AG04450 (cell line): Measurements from ENCODE around the gene HERC4. TPM values are rescaled to one million over a fixed set of nuclear protein-coding genes. Genes with fewer than 3 reads are reported as not detected.

ENCODE experiments used
- CTCF ChIA-PET: fragments of 300-600, 350-600 bp; formaldehyde crosslinking; extraction: SDS; loops from one replicate; lab custom pipeline; 2022; ENCODE audit warnings: antibody characterized with exemption, inconsistent platforms; lab: Charles Lee
- POLR2A ChIA-PET: fragments of 350-600 bp; formaldehyde crosslinking; extraction: SDS; loops from one replicate; lab custom pipeline; 2021; ENCODE audit warnings: antibody characterized with exemption, inconsistent platforms; lab: Yijun Ruan, JAX
- DNase-seq: peaks from one replicate; pipeline ENCODE4 v3.0.0-alpha.2; 2011; ENCODE audit warnings: low read depth, low spot score
- H3K27ac ChIP-seq: one replicate; pipeline ENCODE4 v1.5.1; 2012; ENCODE audit warnings: low read depth, low read length, control low read depth
- H3K27me3 ChIP-seq: one replicate; pipeline ENCODE4 v1.6.0; 2012; ENCODE audit warnings: low read length; ENCODE audit not compliant: control insufficient read depth, insufficient read depth
- H3K4me3 ChIP-seq: 2 replicates; pipeline ENCODE4 v1.5.1; 2011; ENCODE audit warnings: mild to moderate bottlenecking, low read depth, low read length, control low read depth
- H3K9me3 ChIP-seq: 2 replicates; pipeline ENCODE4 v1.5.1; 2012; ENCODE audit warnings: low read length; ENCODE audit not compliant: control insufficient read depth, insufficient read depth
- CTCF ChIP-seq: IDR thresholded peaks from 2 replicates; pipeline ENCODE4 v1.5.1; 2011; ENCODE audit warnings: low read depth, low read length, control low read depth, inconsistent platforms
- polyA plus RNA-seq: library from polyadenylated mRNA; depleted of rRNA; stranded (reverse); fragments of >200 nt; gene quantifications from 2 replicates; pipeline ENCODE4 v1.2.3, GENCODE V29; 2011

Gene HERC4
- polyA plus RNA-seq, 1 experiment = 59.1 TPM

- DNase-seq = no peak
- H3K4me3 ChIP-seq = no peak overlapping the region
- H3K27ac ChIP-seq = no peak overlapping the region
- TF ChIP-seq CTCF = no peak
- no peaks in the 10 kb centered on the region for H3K9me3 ChIP-seq
- H3K27me3 ChIP-seq = no peaks in the 10 kb centered on the region
- POLR2A ChIA-PET = no interaction called here
- CTCF ChIA-PET = no interaction called here
These were observed 131.2 kb downstream of the HERC4 start for GRCh38 chr10:67943917-67944316.

DNA sequence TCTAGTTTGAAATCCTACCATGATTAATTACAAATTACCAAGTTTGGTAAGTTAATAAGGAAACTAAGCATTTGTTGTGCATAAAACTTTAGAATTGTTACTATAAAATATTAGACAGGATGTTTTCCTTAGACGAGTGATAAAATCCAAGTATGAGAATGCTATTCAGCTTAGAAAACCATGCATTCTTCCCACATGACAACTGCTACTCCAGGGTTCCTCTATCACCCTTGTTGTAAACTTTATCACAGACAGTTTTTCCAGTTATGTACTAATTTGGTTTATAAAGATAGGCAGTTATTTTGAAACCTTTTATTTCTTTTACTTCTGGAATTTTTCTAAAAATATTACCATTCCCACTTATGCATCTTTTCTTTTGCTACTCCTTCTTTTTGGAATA lies 138.7 kb downstream of the HERC4 start:
- no peaks in the 10 kb centered on the region for H3K27me3 ChIP-seq
- H3K9me3 ChIP-seq = no peaks in the 10 kb centered on the region
- ChIA-PET POLR2A (no interaction called here), CTCF (interaction anchor here (0.7 to 1.4 kb wide), 2 partner anchors 61 to 276 kb away, joined by 3 read pairs; no protein-coding TSS in a partner anchor)
- no peak overlapping the region for H3K4me3 ChIP-seq
- DNase-seq = no peak
- no peak overlapping the region for H3K27ac ChIP-seq
- no peak for TF ChIP-seq CTCF

DNA sequence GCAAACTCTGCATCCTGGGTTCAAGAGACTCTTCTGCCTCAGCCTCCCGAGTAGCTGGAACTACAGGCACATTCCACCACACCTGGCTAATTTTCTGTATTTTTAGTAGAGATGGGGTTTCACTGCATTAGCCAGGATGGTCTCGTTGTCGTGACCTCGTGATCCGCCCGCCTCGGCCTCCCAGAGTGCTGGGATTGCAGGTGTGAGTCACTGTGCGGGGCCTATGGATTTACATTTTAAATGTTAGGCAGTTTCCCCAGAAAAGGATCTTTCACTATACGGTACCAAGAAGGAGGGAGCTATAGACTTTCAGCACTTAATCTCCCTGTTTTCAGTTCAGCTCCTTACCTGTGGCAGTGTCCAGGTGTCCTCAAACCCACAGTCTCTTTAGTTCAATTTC lies 139.9 kb downstream of the HERC4 start:
- CTCF ChIA-PET = interaction anchor here (1.4 kb wide), 1 partner anchor 277 kb away, joined by 3 read pairs; no protein-coding TSS in a partner anchor

GRCh38 chr10:67934336-67934735 lies 140.7 kb downstream of the HERC4 start:
- no peak for TF ChIP-seq CTCF
- Histone ChIP-seq H3K27me3 (no peaks in the 10 kb centered on the region), H3K4me3 (no peak overlapping the region), H3K9me3 (no peaks in the 10 kb centered on the region), H3K27ac (no peak overlapping the region)
- ChIA-PET CTCF (no interaction called here), POLR2A (no interaction called here)
- no peak for DNase-seq

More for the DNA sequence above, 139.9 kb downstream of the HERC4 start:
- POLR2A ChIA-PET = interaction anchor here (0.7 kb wide), 1 partner anchor 846 kb away, joined by 3 read pairs; no protein-coding TSS in a partner anchor
- H3K27ac ChIP-seq = peak overlapping the region; percentile 11
- no peak for TF ChIP-seq CTCF
- no peaks in the 10 kb centered on the region for H3K9me3 ChIP-seq
- no peaks in the 10 kb centered on the region for H3K27me3 ChIP-seq
- no peak overlapping the region for H3K4me3 ChIP-seq
- DNase-seq = no peak

GRCh38 chr10:67933199-67933598 lies 141.9 kb downstream of the HERC4 start:
- ChIA-PET CTCF (no interaction called here), POLR2A (no interaction called here)
- TF ChIP-seq CTCF = no peak
- no peaks in the 10 kb centered on the region for H3K9me3 ChIP-seq
- no peak overlapping the region for H3K27ac ChIP-seq
- H3K4me3 ChIP-seq = no peak overlapping the region
- no peaks in the 10 kb centered on the region for H3K27me3 ChIP-seq
- no peak for DNase-seq
